Body of pancreas (tissue), 4 donors: Measurements from ENCODE around the gene CMTM3.

ENCODE experiments used
- POLR2A ChIP-seq, 3 donors: fragments of 450-650 bp; IDR thresholded peaks; one replicate each; pipeline ENCODE4 v1.6.1; 2016; ENCODE audit warnings: antibody characterized with exemption in 3 of 3, mild to moderate bottlenecking in 2 of 3
- TF ChIP-seq, protein P1 (sequence below), 7 experiments: fragments of 450-650 bp in 4 of 7; fragments of 200-600 bp in 3 of 7; sonication (generic) in 3 of 7; IDR thresholded peaks; one replicate each; pipeline ENCODE4 v1.5.1; 2016 to 2019; ENCODE audit warnings: antibody characterized with exemption in 7 of 7

- TF ChIP-seq POLR2A (IDR thresholded peaks at IDR 0.05) = no peak
- TF ChIP-seq, protein P1, sequence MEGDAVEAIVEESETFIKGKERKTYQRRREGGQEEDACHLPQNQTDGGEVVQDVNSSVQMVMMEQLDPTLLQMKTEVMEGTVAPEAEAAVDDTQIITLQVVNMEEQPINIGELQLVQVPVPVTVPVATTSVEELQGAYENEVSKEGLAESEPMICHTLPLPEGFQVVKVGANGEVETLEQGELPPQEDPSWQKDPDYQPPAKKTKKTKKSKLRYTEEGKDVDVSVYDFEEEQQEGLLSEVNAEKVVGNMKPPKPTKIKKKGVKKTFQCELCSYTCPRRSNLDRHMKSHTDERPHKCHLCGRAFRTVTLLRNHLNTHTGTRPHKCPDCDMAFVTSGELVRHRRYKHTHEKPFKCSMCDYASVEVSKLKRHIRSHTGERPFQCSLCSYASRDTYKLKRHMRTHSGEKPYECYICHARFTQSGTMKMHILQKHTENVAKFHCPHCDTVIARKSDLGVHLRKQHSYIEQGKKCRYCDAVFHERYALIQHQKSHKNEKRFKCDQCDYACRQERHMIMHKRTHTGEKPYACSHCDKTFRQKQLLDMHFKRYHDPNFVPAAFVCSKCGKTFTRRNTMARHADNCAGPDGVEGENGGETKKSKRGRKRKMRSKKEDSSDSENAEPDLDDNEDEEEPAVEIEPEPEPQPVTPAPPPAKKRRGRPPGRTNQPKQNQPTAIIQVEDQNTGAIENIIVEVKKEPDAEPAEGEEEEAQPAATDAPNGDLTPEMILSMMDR (IDR thresholded peaks at IDR 0.05) = no peak
Measured at GRCh38 chr16:66562986-66563385, 41.5 kb upstream of the CMTM3 start.
